CD14-positive monocyte (primary cell): Measurements from ENCODE around the gene ADAT3. TPM values are rescaled to one million over a fixed set of nuclear protein-coding genes. Genes with fewer than 3 reads are reported as not detected.

Experiments
- DNase-seq, 3 donors: peaks; one replicate each; pipeline ENCODE4 v3.0.0-alpha.2; 2011 to 2022
- H2AFZ ChIP-seq: 2 replicates; pipeline ENCODE4 v1.6.0; 2012; ENCODE audit warnings: mild to moderate bottlenecking, low read depth, low read length, inconsistent platforms; ENCODE audit not compliant: insufficient read depth, poor library complexity, severe bottlenecking
- H3K27ac ChIP-seq, 2 donors: 1 replicate in 1 of 2; 2 replicates in 1 of 2; pipeline ENCODE4 v1.5.1; 2012 to 2013; ENCODE audit warnings: low read length in 2 of 2, control low read depth in 1 of 2, inconsistent platforms in 1 of 2, low read depth in 1 of 2, mild to moderate bottlenecking in 1 of 2
- H3K27me3 ChIP-seq, 2 donors: one replicate each; pipeline versions ENCODE4 v1.6.0 to v1.6.1; 2011 to 2013; ENCODE audit warnings: low read length in 2 of 2; ENCODE audit not compliant: control insufficient read depth in 2 of 2, insufficient read depth in 2 of 2
- H3K36me3 ChIP-seq, 2 donors: replicated peaks in 1 of 2; 1 replicate in 1 of 2; 2 replicates in 1 of 2; pipeline versions ENCODE4 v1.5.1 to v1.6.1; 2012 to 2013; ENCODE audit warnings: low read length in 2 of 2, control low read depth in 1 of 2, inconsistent platforms in 1 of 2, mild to moderate bottlenecking in 1 of 2; ENCODE audit not compliant: insufficient read depth in 2 of 2, control insufficient read depth in 1 of 2
- H3K4me1 ChIP-seq, 2 donors: 1 replicate in 1 of 2; 2 replicates in 1 of 2; pipeline versions ENCODE4 v1.5.1 to v1.6.1; 2012 to 2013; ENCODE audit warnings: low read length in 2 of 2, control low read depth in 1 of 2, inconsistent platforms in 1 of 2, mild to moderate bottlenecking in 1 of 2, moderate library complexity in 1 of 2; ENCODE audit not compliant: insufficient read depth in 2 of 2, control insufficient read depth in 1 of 2
- H3K4me2 ChIP-seq: replicated peaks from 2 replicates; pipeline ENCODE3; 2012; ENCODE audit warnings: low read length, moderate library complexity, mild to moderate bottlenecking; ENCODE audit not compliant: poor library complexity, severe bottlenecking; ENCODE audit errors: extremely low read depth
- H3K4me3 ChIP-seq, 3 experiments: fragments of 200-600 bp in 1 of 3; sonication (generic) in 1 of 3; replicated peaks in 1 of 3; 1 replicate in 2 of 3; 2 replicates in 1 of 3; pipeline ENCODE4 v1.5.1; 2011 to 2013; ENCODE audit warnings: low read length in 3 of 3, mild to moderate bottlenecking in 3 of 3, control low read depth in 2 of 3, low read depth in 2 of 3, inconsistent platforms in 1 of 3, moderate library complexity in 1 of 3
- H3K79me2 ChIP-seq: 2 replicates; pipeline ENCODE4 v1.6.0; 2012; ENCODE audit warnings: mild to moderate bottlenecking, control low read depth, inconsistent platforms, low read length, moderate library complexity; ENCODE audit not compliant: insufficient read depth
- H3K9ac ChIP-seq: 2 replicates; pipeline ENCODE4 v1.6.0; 2017; ENCODE audit warnings: low read length, mild to moderate bottlenecking; ENCODE audit not compliant: insufficient read depth, poor library complexity, severe bottlenecking
- H3K9me3 ChIP-seq, 2 donors: replicated peaks in 1 of 2; 1 replicate in 1 of 2; 2 replicates in 1 of 2; pipeline versions ENCODE4 v1.5.1 to v1.6.1; 2012 to 2013; ENCODE audit warnings: low read length in 2 of 2, control low read depth in 1 of 2; ENCODE audit not compliant: control insufficient read depth in 1 of 2, insufficient read depth in 1 of 2
- H4K20me1 ChIP-seq: 2 replicates; pipeline ENCODE4 v1.6.0; 2012; ENCODE audit warnings: mild to moderate bottlenecking, low read length, control low read depth, moderate library complexity; ENCODE audit not compliant: insufficient read depth
- H3K27ac Mint-ChIP-seq, 7 donors: one replicate each; pipeline ENCODE4 v1.8.0; 2020; ENCODE audit warnings: mild to moderate bottlenecking in 7 of 7, mixed read lengths in 7 of 7, moderate library complexity in 6 of 7, inconsistent platforms in 2 of 7
- H3K27me3 Mint-ChIP-seq, 3 donors: one replicate each; pipeline ENCODE4 v1.8.0; 2021 to 2022; ENCODE audit warnings: low read depth in 3 of 3, mild to moderate bottlenecking in 3 of 3, mixed read lengths in 3 of 3, moderate library complexity in 3 of 3, inconsistent platforms in 1 of 3
- H3K36me3 Mint-ChIP-seq, 2 donors: one replicate each; pipeline ENCODE4 v1.8.0; 2020; ENCODE audit warnings: mixed read lengths in 2 of 2, inconsistent platforms in 1 of 2, mild to moderate bottlenecking in 1 of 2
- H3K4me1 Mint-ChIP-seq: one replicate; pipeline ENCODE4 v1.8.0; 2020; ENCODE audit warnings: mild to moderate bottlenecking, mixed read lengths
- H3K4me3 Mint-ChIP-seq, 2 donors: one replicate each; pipeline ENCODE4 v1.8.0; 2020; ENCODE audit warnings: mild to moderate bottlenecking in 2 of 2, mixed read lengths in 2 of 2, moderate library complexity in 1 of 2
- H3K9me3 Mint-ChIP-seq, 7 donors: one replicate each; pipeline ENCODE4 v1.8.0; 2020 to 2022; ENCODE audit warnings: mixed read lengths in 7 of 7, mild to moderate bottlenecking in 6 of 7, moderate library complexity in 6 of 7, inconsistent platforms in 2 of 7
- CTCF ChIP-seq: fragments of 200-600 bp; IDR thresholded peaks from one replicate; pipeline ENCODE4 v1.8.0; 2022; ENCODE audit warnings: antibody characterized with exemption, mild to moderate bottlenecking
- WGBS: methylation state at CpG from one replicate; pipeline ENCODE4 v1.1.5; 2013; ENCODE audit warnings: missing lambda C conversion rate; ENCODE audit not compliant: insufficient coverage; 5-methylcytosine and 5-hydroxymethylcytosine counted together
- intact Hi-C, 2 donors: fragments of 100-400 bp; cut with micrococcal nuclease; formaldehyde crosslinking; loops; one replicate each; pipeline versions ENCODE4 v1.15.0 to v1.15.1; 2023
- polyA plus RNA-seq, 3 donors: library from polyadenylated mRNA; depleted of rRNA in 1 of 3; unstranded in 2 of 3; stranded (reverse) in 1 of 3; fragments of 300-500 nt in 2 of 3; fragments of >200 nt in 1 of 3; fragmentation: Illumina TruSeq in 2 of 3; gene quantifications; 1 replicate in 2 of 3; 2 replicates in 1 of 3; pipeline ENCODE4 v1.2.3, GENCODE V29; 2012 to 2021

The ADAT3 gene
- polyA plus RNA-seq, 3 donors: 2.7 to 3.2 (median 3.1) TPM

GRCh38 chr19:1936430-1936829 is 31.2 kb downstream of the ADAT3 start:
- Mint-ChIP-seq H3K27me3 (peaks cover 4 to 15% (median 10%) of the 10 kb centered on the region in 3 donors), H3K27ac (peak overlapping the region in 5 of 7 donors; percentile 0 to 72 (median 19)), H3K4me1 (peaks cover 26% of the 10 kb centered on the region), H3K4me3 (no peak overlapping the region), H3K36me3 (peaks cover 0 to 4% of the 10 kb centered on the region in 2 donors), H3K9me3 (peaks cover 9 to 17% (median 15%) of the 10 kb centered on the region in 7 donors)
- WGBS: 98% methylated on average over 3 of the region's 3 CpGs
- no peak for TF ChIP-seq CTCF
- Histone ChIP-seq H3K27me3 (peaks cover 0 to 4% of the 10 kb centered on the region in 2 donors), H3K27ac (no peak overlapping the region), H4K20me1 (no peaks in the 10 kb centered on the region), H2AFZ (no peak overlapping the region), H3K4me3 (no peak overlapping the region), H3K36me3 (no peaks in the 10 kb centered on the region), H3K4me2 (no peak overlapping the region), H3K9ac (no peak overlapping the region), H3K79me2 (peaks cover 2% of the 10 kb centered on the region), H3K4me1 (peaks cover 9 to 24% of the 10 kb centered on the region in 2 donors), H3K9me3 (peaks cover 0 to 21% of the 10 kb centered on the region in 2 donors)
- no peak for DNase-seq
- intact Hi-C loops: no loop called here

- Mint-ChIP-seq H3K27ac (peak overlapping the region in 5 of 7 donors; percentile 0 to 68 (median 6)), H3K4me1 (peaks cover 26% of the 10 kb centered on the region), H3K27me3 (peaks cover 4 to 11% (median 9%) of the 10 kb centered on the region in 3 donors), H3K9me3 (peaks cover 7 to 12% (median 10%) of the 10 kb centered on the region in 7 donors), H3K4me3 (no peak overlapping the region), H3K36me3 (peaks cover 0 to 4% of the 10 kb centered on the region in 2 donors)
- H3K9me3 ChIP-seq: peaks cover 0 to 15% of the 10 kb centered on the region in 2 donors
- H3K27me3 ChIP-seq: no peaks in the 10 kb centered on the region
- no peak for DNase-seq
- H3K27ac ChIP-seq: no peak overlapping the region
- TF ChIP-seq CTCF: no peak
- intact Hi-C loops: no loop called here
- no peak overlapping the region for H3K9ac ChIP-seq
- no peak overlapping the region for H2AFZ ChIP-seq
- no peaks in the 10 kb centered on the region for H3K36me3 ChIP-seq
- peaks cover under 1% of the 10 kb centered on the region for H4K20me1 ChIP-seq
- WGBS: 97% methylated on average over 14 of the region's 24 CpGs
- peaks cover 8% of the 10 kb centered on the region for H3K79me2 ChIP-seq
- no peak overlapping the region for H3K4me2 ChIP-seq
- H3K4me1 ChIP-seq: peaks cover 9 to 24% of the 10 kb centered on the region in 2 donors
- H3K4me3 ChIP-seq: no peak overlapping the region
Measured at GRCh38 chr19:1936916-1937610, 31.9 kb downstream of the ADAT3 start.
